ENCODE results near the gene CLK3. TPM values are rescaled to one million over a fixed set of nuclear protein-coding genes. Genes with fewer than 3 reads are reported as not detected.

Gene CLK3
- polyA plus RNA-seq, 1 experiment = 34.9 TPM

DNA sequence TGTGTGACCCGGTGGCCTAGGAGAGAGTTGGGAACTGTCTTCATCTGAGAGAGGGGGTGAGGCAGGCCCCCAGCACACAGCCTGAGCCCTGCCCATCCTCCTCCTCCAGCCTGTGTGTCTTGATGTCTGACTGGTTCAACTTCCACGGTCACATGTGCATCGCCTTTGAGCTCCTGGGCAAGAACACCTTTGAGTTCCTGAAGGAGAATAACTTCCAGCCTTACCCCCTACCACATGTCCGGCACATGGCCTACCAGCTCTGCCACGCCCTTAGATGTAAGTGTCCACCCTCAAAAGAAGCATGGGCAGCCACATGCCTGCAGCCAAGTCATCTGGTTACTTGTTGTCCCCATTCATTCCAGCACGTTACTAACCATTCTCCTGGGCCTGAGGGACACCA, 10.1 kb downstream of the CLK3 start:
- CTCF ChIA-PET = interaction anchor here (1.2 to 2.8 kb wide), 2 partner anchors 9 to 143 kb away, joined by 5 to 17 read pairs; no protein-coding TSS in a partner anchor
- POLR2A ChIA-PET = interaction anchor here (1.5 kb wide), 1 partner anchor 10 kb away, joined by 3 read pairs; the partner anchor contains the start of gene CLK3

DNA sequence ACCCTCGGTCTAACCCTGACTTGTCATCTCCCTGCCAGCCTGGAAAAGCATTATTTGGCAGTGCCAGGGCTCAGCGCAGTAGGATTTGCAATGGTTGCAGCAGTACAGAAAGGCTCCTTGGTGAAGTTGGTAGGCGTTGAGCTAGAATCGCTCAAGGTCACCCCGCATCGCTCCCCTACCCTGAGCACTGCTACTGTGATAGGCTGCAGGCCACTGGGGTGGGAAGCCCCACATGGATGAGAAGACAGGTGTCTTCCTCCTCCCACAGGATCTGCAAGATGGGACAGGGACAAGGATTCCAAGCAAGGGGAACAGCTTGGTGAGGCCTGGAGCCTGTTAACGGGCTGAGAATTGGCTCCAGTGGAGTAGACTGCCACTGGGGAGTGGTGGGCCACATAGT, 10.7 kb downstream of the CLK3 start:
- Histone ChIP-seq H3K27ac (ENCODE audit: low read depth, low read length) (no peak overlapping the region), H3K9me3 (ENCODE audit: control insufficient read depth, insufficient read depth, low read length) (no peaks in the 10 kb centered on the region), H3K4me3 (ENCODE audit: low read depth, low read length) (no peak overlapping the region), H3K27me3 (ENCODE audit: control insufficient read depth, insufficient read depth, low read length) (no peaks in the 10 kb centered on the region)
- ChIA-PET CTCF (interaction anchor here (0.9 kb wide), 1 partner anchor 9 kb away, joined by 6 read pairs; no protein-coding TSS in a partner anchor), POLR2A (interaction anchor here (1.5 kb wide), 1 partner anchor 11 kb away, joined by 3 read pairs; the partner anchor contains the start of gene CLK3)
- TF ChIP-seq, protein P1, sequence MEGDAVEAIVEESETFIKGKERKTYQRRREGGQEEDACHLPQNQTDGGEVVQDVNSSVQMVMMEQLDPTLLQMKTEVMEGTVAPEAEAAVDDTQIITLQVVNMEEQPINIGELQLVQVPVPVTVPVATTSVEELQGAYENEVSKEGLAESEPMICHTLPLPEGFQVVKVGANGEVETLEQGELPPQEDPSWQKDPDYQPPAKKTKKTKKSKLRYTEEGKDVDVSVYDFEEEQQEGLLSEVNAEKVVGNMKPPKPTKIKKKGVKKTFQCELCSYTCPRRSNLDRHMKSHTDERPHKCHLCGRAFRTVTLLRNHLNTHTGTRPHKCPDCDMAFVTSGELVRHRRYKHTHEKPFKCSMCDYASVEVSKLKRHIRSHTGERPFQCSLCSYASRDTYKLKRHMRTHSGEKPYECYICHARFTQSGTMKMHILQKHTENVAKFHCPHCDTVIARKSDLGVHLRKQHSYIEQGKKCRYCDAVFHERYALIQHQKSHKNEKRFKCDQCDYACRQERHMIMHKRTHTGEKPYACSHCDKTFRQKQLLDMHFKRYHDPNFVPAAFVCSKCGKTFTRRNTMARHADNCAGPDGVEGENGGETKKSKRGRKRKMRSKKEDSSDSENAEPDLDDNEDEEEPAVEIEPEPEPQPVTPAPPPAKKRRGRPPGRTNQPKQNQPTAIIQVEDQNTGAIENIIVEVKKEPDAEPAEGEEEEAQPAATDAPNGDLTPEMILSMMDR (IDR thresholded peaks at IDR 0.05; ENCODE audit: low read depth, low read length) = no peak
- no peak for DNase-seq (ENCODE audit: low read depth, low spot score)

More for the DNA sequence above, 10.1 kb downstream of the CLK3 start:
- Histone ChIP-seq H3K27me3 (ENCODE audit: control insufficient read depth, insufficient read depth, low read length) (no peaks in the 10 kb centered on the region), H3K4me3 (ENCODE audit: low read depth, low read length) (no peak overlapping the region), H3K27ac (ENCODE audit: low read depth, low read length) (no peak overlapping the region), H3K9me3 (ENCODE audit: control insufficient read depth, insufficient read depth, low read length) (no peaks in the 10 kb centered on the region)
- DNase-seq (ENCODE audit: low read depth, low spot score) = no peak
- TF ChIP-seq, protein P1 (IDR thresholded peaks at IDR 0.05; ENCODE audit: low read depth, low read length) = no peak

DNA sequence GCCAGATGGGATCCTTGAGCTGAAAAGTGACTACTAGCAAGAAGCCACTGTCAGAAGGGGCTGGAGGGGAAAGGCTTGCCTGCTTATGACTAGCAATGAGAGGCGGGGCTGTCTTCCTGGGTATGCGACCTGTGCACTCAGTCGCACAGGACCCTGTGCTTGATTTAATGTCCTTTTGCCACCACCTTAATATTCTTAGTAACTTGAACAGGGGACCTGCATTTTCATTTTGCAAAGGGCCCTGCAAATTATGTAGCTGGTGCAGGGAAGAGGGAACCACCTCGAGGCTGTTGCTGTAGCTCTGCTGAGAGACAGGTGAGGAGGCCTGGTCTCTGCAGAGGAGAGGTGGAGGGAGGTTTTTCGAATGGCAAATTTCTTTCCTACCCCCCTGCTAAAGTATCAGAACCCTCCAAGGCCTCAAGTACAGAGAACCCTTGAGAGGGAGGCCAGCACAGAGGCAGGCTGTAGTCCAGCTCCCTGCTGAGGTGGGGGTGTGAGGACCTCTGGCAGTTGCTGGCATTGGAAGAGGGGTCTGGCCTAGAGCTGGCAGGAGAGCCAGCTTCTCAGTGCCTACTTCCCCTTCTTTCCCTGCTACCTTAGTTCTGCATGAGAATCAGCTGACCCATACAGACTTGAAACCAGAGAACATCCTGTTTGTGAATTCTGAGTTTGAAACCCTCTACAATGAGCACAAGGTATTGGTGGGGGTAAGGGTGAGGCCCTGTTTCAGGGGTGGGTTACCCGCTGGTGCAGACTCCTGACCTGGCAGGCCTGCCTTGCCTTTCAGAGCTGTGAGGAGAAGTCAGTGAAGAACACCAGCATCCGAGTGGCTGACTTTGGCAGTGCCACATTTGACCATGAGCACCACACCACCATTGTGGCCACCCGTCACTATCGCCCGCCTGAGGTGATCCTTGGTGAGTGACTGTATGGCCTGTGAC, 11.4 kb downstream of the CLK3 start:
- no peak for DNase-seq (ENCODE audit: low read depth, low spot score)
- TF ChIP-seq, protein P1 (IDR thresholded peaks at IDR 0.05; ENCODE audit: low read depth, low read length) = no peak
- Histone ChIP-seq H3K9me3 (ENCODE audit: control insufficient read depth, insufficient read depth, low read length) (no peaks in the 10 kb centered on the region), H3K4me3 (ENCODE audit: low read depth, low read length) (no peak overlapping the region), H3K27ac (ENCODE audit: low read depth, low read length) (no peak overlapping the region), H3K27me3 (ENCODE audit: control insufficient read depth, insufficient read depth, low read length) (no peaks in the 10 kb centered on the region)
- POLR2A ChIA-PET = interaction anchor here (1.4 kb wide), 1 partner anchor 11 kb away, joined by 6 read pairs; the partner anchor contains the start of gene CLK3
- CTCF ChIA-PET = interaction anchor here (0.9 kb wide), 1 partner anchor 8 kb away, joined by 6 read pairs; no protein-coding TSS in a partner anchor

DNA sequence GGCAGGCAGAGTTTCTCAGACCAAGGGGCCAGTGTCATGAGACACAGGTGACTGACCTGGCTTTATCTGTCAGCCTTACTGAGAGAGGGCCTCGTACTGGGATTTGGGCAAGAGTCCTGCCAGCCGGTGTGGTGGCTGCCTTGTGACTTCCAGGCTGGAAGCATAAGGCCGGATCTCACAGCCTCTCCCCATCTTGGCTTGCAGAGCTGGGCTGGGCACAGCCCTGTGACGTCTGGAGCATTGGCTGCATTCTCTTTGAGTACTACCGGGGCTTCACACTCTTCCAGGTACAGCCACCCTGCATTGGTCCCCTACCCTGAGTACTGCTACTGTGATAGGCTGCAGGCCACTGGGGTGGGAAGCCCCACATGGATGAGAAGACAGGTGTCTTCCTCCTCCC, 12.1 kb downstream of the CLK3 start:
- H3K9me3 ChIP-seq (ENCODE audit: control insufficient read depth, insufficient read depth, low read length) = no peaks in the 10 kb centered on the region
- CTCF ChIA-PET = interaction anchor here (0.8 to 1.4 kb wide), 2 partner anchors 141 to 142 kb away, joined by 3 read pairs; no protein-coding TSS in a partner anchor
- H3K27me3 ChIP-seq (ENCODE audit: control insufficient read depth, insufficient read depth, low read length) = no peaks in the 10 kb centered on the region
- no peak overlapping the region for H3K27ac ChIP-seq (ENCODE audit: low read depth, low read length)
- POLR2A ChIA-PET = interaction anchor here (1.4 kb wide), 1 partner anchor 12 kb away, joined by 6 read pairs; the partner anchor contains the start of gene CLK3
- TF ChIP-seq, protein P1 (IDR thresholded peaks at IDR 0.05; ENCODE audit: low read depth, low read length) = no peak
- no peak overlapping the region for H3K4me3 ChIP-seq (ENCODE audit: low read depth, low read length)
- no peak for DNase-seq (ENCODE audit: low read depth, low spot score)

All from AG04450 (cell line).